Peyer's patch (tissue), 4 donors: ENCODE results near the gene CDCP2.

ENCODE experiments used
- POLR2A ChIP-seq, 2 donors: fragments of 450-650 bp; IDR thresholded peaks; one replicate each; pipeline ENCODE4 v1.5.1; 2017; ENCODE audit warnings: antibody characterized with exemption in 2 of 2, mild to moderate bottlenecking in 2 of 2, moderate library complexity in 2 of 2
- TF ChIP-seq, protein P1 (sequence below), 6 experiments: fragments of 450-650 bp in 4 of 6; fragments of 200-600 bp in 2 of 6; sonication (generic) in 1 of 6; IDR thresholded peaks; one replicate each; pipeline ENCODE4 v1.5.1; 2017 to 2019; ENCODE audit warnings: antibody characterized with exemption in 6 of 6, mild to moderate bottlenecking in 3 of 6, moderate library complexity in 1 of 6

GRCh38 chr1:54111624-54112023 is 41.2 kb downstream of the CDCP2 start:
- TF ChIP-seq POLR2A (IDR thresholded peaks at IDR 0.05), result no peak
- TF ChIP-seq, protein P1, sequence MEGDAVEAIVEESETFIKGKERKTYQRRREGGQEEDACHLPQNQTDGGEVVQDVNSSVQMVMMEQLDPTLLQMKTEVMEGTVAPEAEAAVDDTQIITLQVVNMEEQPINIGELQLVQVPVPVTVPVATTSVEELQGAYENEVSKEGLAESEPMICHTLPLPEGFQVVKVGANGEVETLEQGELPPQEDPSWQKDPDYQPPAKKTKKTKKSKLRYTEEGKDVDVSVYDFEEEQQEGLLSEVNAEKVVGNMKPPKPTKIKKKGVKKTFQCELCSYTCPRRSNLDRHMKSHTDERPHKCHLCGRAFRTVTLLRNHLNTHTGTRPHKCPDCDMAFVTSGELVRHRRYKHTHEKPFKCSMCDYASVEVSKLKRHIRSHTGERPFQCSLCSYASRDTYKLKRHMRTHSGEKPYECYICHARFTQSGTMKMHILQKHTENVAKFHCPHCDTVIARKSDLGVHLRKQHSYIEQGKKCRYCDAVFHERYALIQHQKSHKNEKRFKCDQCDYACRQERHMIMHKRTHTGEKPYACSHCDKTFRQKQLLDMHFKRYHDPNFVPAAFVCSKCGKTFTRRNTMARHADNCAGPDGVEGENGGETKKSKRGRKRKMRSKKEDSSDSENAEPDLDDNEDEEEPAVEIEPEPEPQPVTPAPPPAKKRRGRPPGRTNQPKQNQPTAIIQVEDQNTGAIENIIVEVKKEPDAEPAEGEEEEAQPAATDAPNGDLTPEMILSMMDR (IDR thresholded peaks at IDR 0.05), result no peak
